ENCODE data around the gene SLC22A23.

- TF ChIP-seq POLR2A (IDR thresholded peaks at IDR 0.05; ENCODE audit: low read depth, low read length) (no peak), POLR2AphosphoS5 (IDR thresholded peaks at IDR 0.05; ENCODE audit: low read depth, low read length) (no peak), TAF1 (IDR thresholded peaks at IDR 0.05; ENCODE audit: borderline replicate concordance, low read depth, low read length) (no peak)
Observed at GRCh38 chr6:3317741-3318211, 139.1 kb downstream of the SLC22A23 start.

All from GM12892 (cell line).